ENCODE results near the gene TNIK.

GRCh38 chr3:171390051-171390941 is 69.9 kb downstream of the TNIK start:
- TF ChIP-seq, protein P1, sequence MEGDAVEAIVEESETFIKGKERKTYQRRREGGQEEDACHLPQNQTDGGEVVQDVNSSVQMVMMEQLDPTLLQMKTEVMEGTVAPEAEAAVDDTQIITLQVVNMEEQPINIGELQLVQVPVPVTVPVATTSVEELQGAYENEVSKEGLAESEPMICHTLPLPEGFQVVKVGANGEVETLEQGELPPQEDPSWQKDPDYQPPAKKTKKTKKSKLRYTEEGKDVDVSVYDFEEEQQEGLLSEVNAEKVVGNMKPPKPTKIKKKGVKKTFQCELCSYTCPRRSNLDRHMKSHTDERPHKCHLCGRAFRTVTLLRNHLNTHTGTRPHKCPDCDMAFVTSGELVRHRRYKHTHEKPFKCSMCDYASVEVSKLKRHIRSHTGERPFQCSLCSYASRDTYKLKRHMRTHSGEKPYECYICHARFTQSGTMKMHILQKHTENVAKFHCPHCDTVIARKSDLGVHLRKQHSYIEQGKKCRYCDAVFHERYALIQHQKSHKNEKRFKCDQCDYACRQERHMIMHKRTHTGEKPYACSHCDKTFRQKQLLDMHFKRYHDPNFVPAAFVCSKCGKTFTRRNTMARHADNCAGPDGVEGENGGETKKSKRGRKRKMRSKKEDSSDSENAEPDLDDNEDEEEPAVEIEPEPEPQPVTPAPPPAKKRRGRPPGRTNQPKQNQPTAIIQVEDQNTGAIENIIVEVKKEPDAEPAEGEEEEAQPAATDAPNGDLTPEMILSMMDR (CRISPR knock-in tag; IDR thresholded peaks at IDR 0.05) = no peak
- TF ChIP-seq EP300 (IDR thresholded peaks at IDR 0.05; ENCODE audit: low read depth in 2 of 2, low read length in 2 of 2) (no peak), EP300 (CRISPR knock-in tag; IDR thresholded peaks at IDR 0.05; ENCODE audit: borderline replicate concordance) (no peak)

Measured in HepG2 (cell line).